Measurements from ENCODE around the gene RCHY1. TPM values are rescaled to one million over a fixed set of nuclear protein-coding genes. Genes with fewer than 3 reads are reported as not detected.

RCHY1 gene
- total and polyA plus RNA-seq, 2 donors (not counting 3 experiments of a cell fraction or from before 2014, with no cell fraction given) = 21.1 to 30.9 TPM

GRCh38 chr4:75561789-75562188 is 47.6 kb upstream of the RCHY1 start:
- TF ChIP-seq FOS (IDR thresholded peaks at IDR 0.05; ENCODE audit: borderline replicate concordance, insufficient read depth, low read length) = no peak
- TF ChIP-seq JUN (IDR thresholded peaks at IDR 0.05; ENCODE audit: borderline replicate concordance, insufficient read depth, insufficient read length, low read depth) = no peak
- no peak for TF ChIP-seq MAX (IDR thresholded peaks at IDR 0.05; ENCODE audit: insufficient read depth, insufficient read length)
- TF ChIP-seq POLR2AphosphoS5 (IDR thresholded peaks at IDR 0.05; ENCODE audit: insufficient read depth, low read depth, low read length) = no peak
- TF ChIP-seq POLR2A (IDR thresholded peaks at IDR 0.05; ENCODE audit: low read depth, low read length) = no peak
- Histone ChIP-seq H2AFZ (ENCODE audit: low read depth, low read length) (no peak overlapping the region), H3K9ac (replicated peaks; ENCODE audit: extremely low read depth, insufficient read depth, low read length) (no peak overlapping the region), H3K4me3 (replicated peaks in 1 of 3; ENCODE audit: insufficient read depth in 1 of 3, low read depth in 1 of 3, low read length in 3 of 3) (no peak overlapping the region), H3K9me1 (replicated peaks; ENCODE audit: control insufficient read depth, extremely low read depth, insufficient read depth, low read length) (no peaks in the 10 kb centered on the region), H3K36me3 (ENCODE audit: control insufficient read depth in 2 of 2, extremely low read depth in 1 of 2, insufficient read depth in 2 of 2, low read length in 2 of 2) (no peaks in the 10 kb centered on the region), H4K20me1 (replicated peaks; ENCODE audit: control insufficient read depth, extremely low read depth, insufficient read depth, low read length) (no peaks in the 10 kb centered on the region), H3K27ac (ENCODE audit: insufficient read depth, low read depth, low read length) (no peak overlapping the region), H3K27me3 (ENCODE audit: control insufficient read depth in 2 of 2, insufficient read depth in 2 of 2, low read length in 2 of 2) (peaks cover 5 to 15% of the 10 kb centered on the region in 2 experiments), H3K4me1 (ENCODE audit: control insufficient read depth, extremely low read depth, insufficient read depth, low read length) (no peaks in the 10 kb centered on the region), H3K9me3 (replicated peaks; ENCODE audit: control insufficient read depth, insufficient read depth, low read length) (no peaks in the 10 kb centered on the region), H3K79me2 (ENCODE audit: control insufficient read depth, insufficient read depth, low read length) (no peaks in the 10 kb centered on the region), H3K4me2 (ENCODE audit: insufficient read depth, low read length) (no peak overlapping the region)
- BruUV-seq (replicated peaks) = no TSS peak
- intact Hi-C loops (cut with micrococcal nuclease) (no loop called here), dilution Hi-C loops (cut with MboI; ENCODE audit: extremely low pct_ligation_motif_present, low sequenced_read_pairs) (no loop called here)
- DNase-seq (ENCODE audit: low read depth, low spot score) (no peak), FAIRE-seq (no peak)
- ChIA-PET POLR2A (no interaction called here), CTCF (no interaction called here)

- Histone ChIP-seq H3K9ac (replicated peaks; ENCODE audit: extremely low read depth, insufficient read depth, low read length) (no peak overlapping the region), H3K4me3 (replicated peaks in 1 of 3; ENCODE audit: insufficient read depth in 1 of 3, low read depth in 1 of 3, low read length in 3 of 3) (no peak overlapping the region), H3K79me2 (ENCODE audit: control insufficient read depth, insufficient read depth, low read length) (no peaks in the 10 kb centered on the region), H2AFZ (ENCODE audit: low read depth, low read length) (no peak overlapping the region), H3K9me1 (replicated peaks; ENCODE audit: control insufficient read depth, extremely low read depth, insufficient read depth, low read length) (no peaks in the 10 kb centered on the region), H3K4me2 (ENCODE audit: insufficient read depth, low read length) (no peak overlapping the region), H3K27me3 (ENCODE audit: control insufficient read depth in 2 of 2, insufficient read depth in 2 of 2, low read length in 2 of 2) (peaks cover 2 to 21% of the 10 kb centered on the region in 2 experiments), H3K4me1 (ENCODE audit: control insufficient read depth, extremely low read depth, insufficient read depth, low read length) (no peaks in the 10 kb centered on the region), H3K36me3 (ENCODE audit: control insufficient read depth in 2 of 2, extremely low read depth in 1 of 2, insufficient read depth in 2 of 2, low read length in 2 of 2) (no peaks in the 10 kb centered on the region), H3K27ac (ENCODE audit: insufficient read depth, low read depth, low read length) (no peak overlapping the region), H4K20me1 (replicated peaks; ENCODE audit: control insufficient read depth, extremely low read depth, insufficient read depth, low read length) (no peaks in the 10 kb centered on the region), H3K9me3 (replicated peaks; ENCODE audit: control insufficient read depth, insufficient read depth, low read length) (no peaks in the 10 kb centered on the region)
- DNase-seq (ENCODE audit: low read depth, low spot score) (no peak), FAIRE-seq (no peak)
- TF ChIP-seq GATA2 (IDR thresholded peaks at IDR 0.05; ENCODE audit: insufficient read depth, insufficient read length, low read depth, low read length) (no peak), FOS (IDR thresholded peaks at IDR 0.05; ENCODE audit: borderline replicate concordance, insufficient read depth, low read length) (no peak), MYC (IDR thresholded peaks at IDR 0.05; ENCODE audit: low read depth, low read length) (no peak), JUN (IDR thresholded peaks at IDR 0.05; ENCODE audit: borderline replicate concordance, insufficient read depth, insufficient read length, low read depth) (no peak), CTCF (IDR thresholded peaks at IDR 0.05; ENCODE audit: extremely low read depth in 1 of 2, insufficient read depth in 1 of 2, low read depth in 1 of 2, low read length in 2 of 2) (no peak), MAX (IDR thresholded peaks at IDR 0.05; ENCODE audit: insufficient read depth, insufficient read length) (no peak), POLR2A (IDR thresholded peaks at IDR 0.05; ENCODE audit: low read depth, low read length) (no peak), EZH2 (IDR thresholded peaks at IDR 0.05; ENCODE audit: borderline replicate concordance, low read depth, low read length, severe bottlenecking) (no peak), POLR2AphosphoS5 (IDR thresholded peaks at IDR 0.05; ENCODE audit: insufficient read depth, low read depth, low read length) (no peak)
- dilution Hi-C loops (cut with MboI; ENCODE audit: extremely low pct_ligation_motif_present, low sequenced_read_pairs) = no loop called here
- CTCF ChIA-PET = interaction anchor here (1.4 to 2.3 kb wide), 2 partner anchors 20 to 290 kb away, joined by 5 to 8 read pairs; no protein-coding TSS in a partner anchor
- intact Hi-C loops (cut with micrococcal nuclease) = no loop called here
- no TSS peak for BruUV-seq (replicated peaks)
- POLR2A ChIA-PET = no interaction called here
Measured at GRCh38 chr4:75557696-75558095, 43.5 kb upstream of the RCHY1 start.

All from endothelial cell of umbilical vein (primary cell).